ENCODE data around the gene CHD3. TPM values are rescaled to one million over a fixed set of nuclear protein-coding genes. Genes with fewer than 3 reads are reported as not detected.

The CHD3 gene
- total RNA-seq, 1 donor from 2014 or later = 12.8 TPM

DNA sequence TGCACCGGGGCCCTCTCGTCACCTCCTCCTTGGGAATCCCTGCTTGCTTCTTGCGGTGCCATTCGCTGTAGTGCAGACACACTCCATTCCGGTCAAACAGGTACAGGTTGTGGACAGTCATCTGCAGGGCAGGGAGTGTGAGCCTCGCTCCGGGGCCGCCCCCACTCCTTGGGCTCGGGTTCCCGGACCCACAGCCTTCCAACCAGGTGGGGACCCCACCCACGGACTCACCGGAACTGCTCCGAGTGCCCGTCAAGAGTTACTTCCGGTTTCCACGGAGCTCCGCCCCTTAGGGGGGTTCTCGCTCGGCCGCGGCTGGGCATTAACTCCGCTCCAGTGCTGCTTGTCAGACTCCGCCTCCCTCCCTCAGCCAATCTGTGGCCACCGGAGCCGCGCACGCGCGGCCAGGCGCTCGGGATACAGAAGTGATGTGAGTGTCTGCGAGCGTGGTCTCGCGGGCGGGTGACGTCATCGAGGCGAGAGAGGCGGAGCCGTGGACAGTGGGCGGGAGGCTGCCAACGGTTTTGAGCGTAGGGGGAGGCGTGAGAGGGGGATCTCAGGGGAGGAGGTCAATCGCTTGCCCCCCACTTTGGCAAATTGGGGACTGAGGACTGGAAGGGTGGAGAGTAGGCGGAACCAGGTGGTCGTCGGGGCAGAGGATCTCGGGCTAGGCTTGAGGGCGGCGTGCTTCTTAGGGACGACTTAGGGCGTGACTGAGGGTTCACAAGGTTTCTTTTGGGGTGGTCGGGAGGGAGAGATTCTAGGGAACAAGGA, 43.3 kb downstream of the CHD3 start, which contains the start of the genes CNTROB and TRAPPC1:
Gene CNTROB (plus strand): TSS at position 498 of the 774 bp plus-strand sequence. CDS start 874 bp downstream, outside the sequence.
Gene TRAPPC1 (minus strand): TSS at position 238 of the 774 bp plus-strand sequence. CDS start 117 bp downstream, at position 121.
- H3K4me2 ChIP-seq = peak within 1 kb of the TSS; percentile 88
- no peak within 1 kb of the TSS for H3K27ac ChIP-seq
- TF ChIP-seq, protein P1, sequence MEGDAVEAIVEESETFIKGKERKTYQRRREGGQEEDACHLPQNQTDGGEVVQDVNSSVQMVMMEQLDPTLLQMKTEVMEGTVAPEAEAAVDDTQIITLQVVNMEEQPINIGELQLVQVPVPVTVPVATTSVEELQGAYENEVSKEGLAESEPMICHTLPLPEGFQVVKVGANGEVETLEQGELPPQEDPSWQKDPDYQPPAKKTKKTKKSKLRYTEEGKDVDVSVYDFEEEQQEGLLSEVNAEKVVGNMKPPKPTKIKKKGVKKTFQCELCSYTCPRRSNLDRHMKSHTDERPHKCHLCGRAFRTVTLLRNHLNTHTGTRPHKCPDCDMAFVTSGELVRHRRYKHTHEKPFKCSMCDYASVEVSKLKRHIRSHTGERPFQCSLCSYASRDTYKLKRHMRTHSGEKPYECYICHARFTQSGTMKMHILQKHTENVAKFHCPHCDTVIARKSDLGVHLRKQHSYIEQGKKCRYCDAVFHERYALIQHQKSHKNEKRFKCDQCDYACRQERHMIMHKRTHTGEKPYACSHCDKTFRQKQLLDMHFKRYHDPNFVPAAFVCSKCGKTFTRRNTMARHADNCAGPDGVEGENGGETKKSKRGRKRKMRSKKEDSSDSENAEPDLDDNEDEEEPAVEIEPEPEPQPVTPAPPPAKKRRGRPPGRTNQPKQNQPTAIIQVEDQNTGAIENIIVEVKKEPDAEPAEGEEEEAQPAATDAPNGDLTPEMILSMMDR (IDR thresholded peaks at IDR 0.05) = no peak
- TF ChIP-seq EZH2 (IDR thresholded peaks at IDR 0.05) (no peak), EZH2phosphoT487 (IDR thresholded peaks at IDR 0.05) (no peak)
- H2AFZ ChIP-seq (replicated peaks) = peak within 1 kb of the TSS; percentile 79
- H3K4me1 ChIP-seq = peaks cover 9% of the 10 kb centered on the region
- H3K4me3 ChIP-seq = peak within 1 kb of the TSS; percentile 73
- H3K27ac Mint-ChIP-seq = peak within 1 kb of the TSS; percentile 97
- peak within 1 kb of the TSS; percentile 99 for H3K4me3 Mint-ChIP-seq
- no peaks in the 10 kb centered on the region for H3K36me3 ChIP-seq
- peaks cover 18% of the 10 kb centered on the region for H3K36me3 Mint-ChIP-seq
- peak within 1 kb of the TSS; percentile 63 for H3K9ac ChIP-seq
- no peaks in the 10 kb centered on the region for H3K9me3 ChIP-seq (ENCODE audit: low read depth)
- H4K20me1 ChIP-seq (ENCODE audit: low read depth) = peaks cover 21% of the 10 kb centered on the region
- H3K27me3 ChIP-seq = peaks cover 28% of the 10 kb centered on the region
- DNase-seq (ENCODE audit: low spot score) = peak; percentile 98
- peaks cover 50% of the 10 kb centered on the region for H3K4me1 Mint-ChIP-seq
- peaks cover 10% of the 10 kb centered on the region for H3K79me2 ChIP-seq (ENCODE audit: low read depth)
- peaks cover 7% of the 10 kb centered on the region for H3K27me3 Mint-ChIP-seq (ENCODE audit: insufficient read depth, low read depth)
- H3K9me3 Mint-ChIP-seq = no peaks in the 10 kb centered on the region
- no peaks in the 10 kb centered on the region for H3F3A ChIP-seq (ENCODE audit: low read depth)

DNA sequence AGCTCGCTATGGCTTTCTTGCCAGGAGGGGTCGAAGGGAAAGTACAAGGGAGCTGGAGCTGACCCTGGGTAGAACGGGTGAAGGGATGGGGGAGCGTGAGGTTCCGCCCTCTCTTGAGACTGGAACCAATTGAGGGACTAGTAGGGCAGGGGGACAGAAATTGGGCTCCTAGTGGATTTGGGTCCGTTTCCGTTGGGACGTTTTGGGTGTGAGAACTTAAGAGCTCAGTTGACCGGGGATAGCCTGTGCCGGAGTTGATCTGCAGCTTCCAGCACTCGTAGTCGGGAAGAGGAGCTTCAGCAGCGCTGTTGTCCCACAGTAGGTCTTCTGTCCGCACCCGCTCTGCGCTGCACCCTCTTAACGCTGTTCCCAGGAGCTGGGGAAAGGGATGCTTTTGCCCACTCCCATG, 43.9 kb downstream of the CHD3 start:
- Histone ChIP-seq H3K9ac (peak overlapping the region; percentile 63), H2AFZ (replicated peaks) (peak overlapping the region; percentile 79), H3K36me3 (no peaks in the 10 kb centered on the region), H3K4me2 (peak overlapping the region; percentile 86), H3K9me3 (ENCODE audit: low read depth) (no peaks in the 10 kb centered on the region), H3K27me3 (peaks cover 22% of the 10 kb centered on the region), H4K20me1 (ENCODE audit: low read depth) (peaks cover 21% of the 10 kb centered on the region), H3F3A (ENCODE audit: low read depth) (no peaks in the 10 kb centered on the region), H3K79me2 (ENCODE audit: low read depth) (peaks cover 10% of the 10 kb centered on the region), H3K4me1 (peaks cover 9% of the 10 kb centered on the region), H3K27ac (no peak overlapping the region), H3K4me3 (peak overlapping the region; percentile 73)
- peaks cover 22% of the 10 kb centered on the region for H3K36me3 Mint-ChIP-seq
- H3K27ac Mint-ChIP-seq = peak overlapping the region; percentile 97
- H3K4me3 Mint-ChIP-seq = peak overlapping the region; percentile 99
- no peaks in the 10 kb centered on the region for H3K9me3 Mint-ChIP-seq
- peak; percentile 59 for DNase-seq (ENCODE audit: low spot score)
- TF ChIP-seq, protein P1 (IDR thresholded peaks at IDR 0.05) = no peak
- peaks cover 7% of the 10 kb centered on the region for H3K27me3 Mint-ChIP-seq (ENCODE audit: insufficient read depth, low read depth)
- H3K4me1 Mint-ChIP-seq = peaks cover 50% of the 10 kb centered on the region

DNA sequence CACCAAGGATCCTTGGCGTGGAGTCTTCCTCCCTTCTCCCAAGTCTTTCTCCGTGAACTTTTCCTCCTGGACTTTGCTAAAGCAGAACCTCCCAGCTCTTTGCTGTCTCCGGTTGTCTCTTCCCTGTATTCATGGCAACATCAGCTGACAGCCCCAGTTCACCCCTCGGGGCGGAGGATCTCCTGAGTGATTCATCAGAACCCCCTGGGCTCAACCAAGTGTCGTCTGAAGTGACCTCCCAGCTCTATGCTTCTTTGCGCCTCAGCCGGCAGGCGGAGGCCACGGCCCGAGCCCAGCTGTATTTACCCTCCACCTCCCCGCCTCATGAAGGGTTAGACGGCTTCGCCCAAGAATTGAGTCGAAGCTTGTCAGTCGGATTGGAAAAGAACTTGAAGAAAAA, 44.4 kb downstream of the CHD3 start:
- Histone ChIP-seq H4K20me1 (ENCODE audit: low read depth) (peaks cover 21% of the 10 kb centered on the region), H3K4me2 (peak overlapping the region; percentile 86), H3K79me2 (ENCODE audit: low read depth) (peaks cover 10% of the 10 kb centered on the region), H3K4me1 (peaks cover 9% of the 10 kb centered on the region), H3K4me3 (peak overlapping the region; percentile 73), H3K27ac (no peak overlapping the region), H2AFZ (replicated peaks) (no peak overlapping the region), H3K9ac (peak overlapping the region; percentile 63), H3K36me3 (no peaks in the 10 kb centered on the region), H3K9me3 (ENCODE audit: low read depth) (no peaks in the 10 kb centered on the region), H3K27me3 (peaks cover 17% of the 10 kb centered on the region), H3F3A (ENCODE audit: low read depth) (no peaks in the 10 kb centered on the region)
- H3K27me3 Mint-ChIP-seq (ENCODE audit: insufficient read depth, low read depth) = peaks cover 7% of the 10 kb centered on the region
- H3K4me3 Mint-ChIP-seq = peak overlapping the region; percentile 99
- peak; percentile 67 for DNase-seq (ENCODE audit: low spot score)
- H3K36me3 Mint-ChIP-seq = peaks cover 21% of the 10 kb centered on the region
- peak overlapping the region; percentile 97 for H3K27ac Mint-ChIP-seq
- TF ChIP-seq EZH2 (IDR thresholded peaks at IDR 0.05) (no peak), EZH2phosphoT487 (IDR thresholded peaks at IDR 0.05) (no peak)
- TF ChIP-seq, protein P1 (IDR thresholded peaks at IDR 0.05) = no peak
- no peaks in the 10 kb centered on the region for H3K9me3 Mint-ChIP-seq
- peaks cover 49% of the 10 kb centered on the region for H3K4me1 Mint-ChIP-seq
